ENCODE results near the gene TSPAN13.

The TSPAN13 gene

GRCh38 chr7:16711730-16712129 lies 41.8 kb upstream of the TSPAN13 start:
- Histone ChIP-seq H3K18ac (ENCODE audit: low read length) (no peak overlapping the region), H3K79me2 (ENCODE audit: control insufficient read depth, insufficient read depth, low read length, poor library complexity) (no peaks in the 10 kb centered on the region), H3K79me1 (ENCODE audit: low read length) (peaks cover 2% of the 10 kb centered on the region), H2BK120ac (ENCODE audit: insufficient read depth, low read length, poor library complexity) (no peak overlapping the region), H4K91ac (ENCODE audit: low read depth, low read length) (no peak overlapping the region), H3K27ac (ENCODE audit: low read depth, low read length) (no peak overlapping the region), H2AK5ac (ENCODE audit: low read length) (no peak overlapping the region), H3K14ac (ENCODE audit: low read length) (no peak overlapping the region), H3K9ac (ENCODE audit: low read length) (no peak overlapping the region), H3K4ac (ENCODE audit: low read depth, low read length) (no peak overlapping the region), H3K4me1 (ENCODE audit: control insufficient read depth in 1 of 2, insufficient read depth in 2 of 2, low read length in 2 of 2) (no peaks in the 10 kb centered on the region), H2BK12ac (ENCODE audit: low read length) (no peak overlapping the region), H3K4me2 (ENCODE audit: low read length) (no peak overlapping the region), H3K27me3 (ENCODE audit: insufficient read depth, low read length) (no peaks in the 10 kb centered on the region), H2AFZ (ENCODE audit: insufficient read depth, low read length, poor library complexity) (no peak overlapping the region), H3K9me3 (ENCODE audit: insufficient read depth, low read depth, low read length) (no peaks in the 10 kb centered on the region), H3K23ac (ENCODE audit: low read length) (no peak overlapping the region), H3K36me3 (ENCODE audit: control insufficient read depth in 1 of 2, insufficient read depth in 2 of 2, low read length in 2 of 2) (peaks cover 2 to 3% of the 10 kb centered on the region in 2 experiments), H4K8ac (ENCODE audit: low read depth, low read length) (no peak overlapping the region), H2BK5ac (ENCODE audit: low read depth, low read length, poor library complexity) (no peak overlapping the region), H3K4me3 (ENCODE audit: low read depth, low read length) (no peak overlapping the region), H4K12ac (ENCODE audit: low read depth, low read length) (no peak overlapping the region)
- no CpG with 5 or more reads among the region's 4 CpGs for WGBS (ENCODE audit: extremely low coverage, insufficient coverage, insufficient read length)
- no peak for DNase-seq

- Histone ChIP-seq H3K14ac (ENCODE audit: low read length) (no peak overlapping the region), H3K79me1 (ENCODE audit: low read length) (peaks cover 2% of the 10 kb centered on the region), H4K12ac (ENCODE audit: low read depth, low read length) (no peak overlapping the region), H3K27ac (ENCODE audit: low read depth, low read length) (no peak overlapping the region), H2BK12ac (ENCODE audit: low read length) (no peak overlapping the region), H3K9me3 (ENCODE audit: insufficient read depth, low read depth, low read length) (no peaks in the 10 kb centered on the region), H2BK120ac (ENCODE audit: insufficient read depth, low read length, poor library complexity) (no peak overlapping the region), H3K36me3 (ENCODE audit: control insufficient read depth in 1 of 2, insufficient read depth in 2 of 2, low read length in 2 of 2) (peaks cover 0 to 2% of the 10 kb centered on the region in 2 experiments), H3K4me2 (ENCODE audit: low read length) (no peak overlapping the region), H3K4me1 (ENCODE audit: control insufficient read depth in 1 of 2, insufficient read depth in 2 of 2, low read length in 2 of 2) (no peaks in the 10 kb centered on the region), H3K9ac (ENCODE audit: low read length) (no peak overlapping the region), H3K27me3 (ENCODE audit: insufficient read depth, low read length) (no peaks in the 10 kb centered on the region), H3K18ac (ENCODE audit: low read length) (no peak overlapping the region), H4K91ac (ENCODE audit: low read depth, low read length) (no peak overlapping the region), H3K23ac (ENCODE audit: low read length) (no peak overlapping the region), H3K4me3 (ENCODE audit: low read depth, low read length) (no peak overlapping the region), H3K79me2 (ENCODE audit: control insufficient read depth, insufficient read depth, low read length, poor library complexity) (no peaks in the 10 kb centered on the region), H2BK5ac (ENCODE audit: low read depth, low read length, poor library complexity) (no peak overlapping the region), H4K8ac (ENCODE audit: low read depth, low read length) (no peak overlapping the region), H2AK5ac (ENCODE audit: low read length) (no peak overlapping the region), H2AFZ (ENCODE audit: insufficient read depth, low read length, poor library complexity) (no peak overlapping the region), H3K4ac (ENCODE audit: low read depth, low read length) (no peak overlapping the region)
- peak in 1 of 2 donors; percentile 27 for DNase-seq
- no CpG with 5 or more reads among the region's 4 CpGs for WGBS (ENCODE audit: extremely low coverage, insufficient coverage, insufficient read length)
These were observed 40.6 kb upstream of the TSPAN13 start for GRCh38 chr7:16712916-16713315.

GRCh38 chr7:16715928-16716327 lies 37.6 kb upstream of the TSPAN13 start:
- no peak overlapping the region for H4K8ac ChIP-seq (ENCODE audit: low read depth, low read length)
- peaks cover 0 to 3% of the 10 kb centered on the region in 2 experiments for H3K4me1 ChIP-seq (ENCODE audit: control insufficient read depth in 1 of 2, insufficient read depth in 2 of 2, low read length in 2 of 2)
- no peak overlapping the region for H2BK12ac ChIP-seq (ENCODE audit: low read length)
- no peaks in the 10 kb centered on the region for H3K9me3 ChIP-seq (ENCODE audit: insufficient read depth, low read depth, low read length)
- H3K4ac ChIP-seq (ENCODE audit: low read depth, low read length), result no peak overlapping the region
- no peak overlapping the region for H3K18ac ChIP-seq (ENCODE audit: low read length)
- no peak overlapping the region for H3K9ac ChIP-seq (ENCODE audit: low read length)
- H2BK120ac ChIP-seq (ENCODE audit: insufficient read depth, low read length, poor library complexity), result no peak overlapping the region
- no peak for DNase-seq
- no peak overlapping the region for H4K12ac ChIP-seq (ENCODE audit: low read depth, low read length)
- H3K79me2 ChIP-seq (ENCODE audit: control insufficient read depth, insufficient read depth, low read length, poor library complexity), result no peaks in the 10 kb centered on the region
- H3K79me1 ChIP-seq (ENCODE audit: low read length), result peaks cover 2% of the 10 kb centered on the region
- no peak overlapping the region for H3K27ac ChIP-seq (ENCODE audit: low read depth, low read length)
- H2AK5ac ChIP-seq (ENCODE audit: low read length), result no peak overlapping the region
- no peak overlapping the region for H2BK5ac ChIP-seq (ENCODE audit: low read depth, low read length, poor library complexity)
- no peak overlapping the region for H3K14ac ChIP-seq (ENCODE audit: low read length)
- H3K4me2 ChIP-seq (ENCODE audit: low read length), result no peak overlapping the region
- no peak overlapping the region for H4K91ac ChIP-seq (ENCODE audit: low read depth, low read length)
- no peak overlapping the region for H2AFZ ChIP-seq (ENCODE audit: insufficient read depth, low read length, poor library complexity)
- H3K36me3 ChIP-seq (ENCODE audit: control insufficient read depth in 1 of 2, insufficient read depth in 2 of 2, low read length in 2 of 2), result no peaks in the 10 kb centered on the region
- no peak overlapping the region for H3K4me3 ChIP-seq (ENCODE audit: low read depth, low read length)
- H3K27me3 ChIP-seq (ENCODE audit: insufficient read depth, low read length), result no peaks in the 10 kb centered on the region
- no peak overlapping the region for H3K23ac ChIP-seq (ENCODE audit: low read length)

GRCh38 chr7:16718111-16718656 lies 35.4 kb upstream of the TSPAN13 start:
- DNase-seq, result peak; percentile 19 to 95
- Histone ChIP-seq H3K4me2 (ENCODE audit: low read length) (no peak overlapping the region), H3K14ac (ENCODE audit: low read length) (no peak overlapping the region), H4K12ac (ENCODE audit: low read depth, low read length) (no peak overlapping the region), H3K9ac (ENCODE audit: low read length) (no peak overlapping the region), H3K18ac (ENCODE audit: low read length) (no peak overlapping the region), H3K23ac (ENCODE audit: low read length) (no peak overlapping the region), H3K9me3 (ENCODE audit: insufficient read depth, low read depth, low read length) (no peaks in the 10 kb centered on the region), H4K91ac (ENCODE audit: low read depth, low read length) (peak overlapping the region; percentile 66), H4K8ac (ENCODE audit: low read depth, low read length) (peak overlapping the region; percentile 35), H3K27me3 (ENCODE audit: insufficient read depth, low read length) (no peaks in the 10 kb centered on the region), H2AFZ (ENCODE audit: insufficient read depth, low read length, poor library complexity) (no peak overlapping the region), H3K4me3 (ENCODE audit: low read depth, low read length) (no peak overlapping the region), H2AK5ac (ENCODE audit: low read length) (no peak overlapping the region), H3K79me2 (ENCODE audit: control insufficient read depth, insufficient read depth, low read length, poor library complexity) (no peaks in the 10 kb centered on the region), H3K4me1 (ENCODE audit: control insufficient read depth in 1 of 2, insufficient read depth in 2 of 2, low read length in 2 of 2) (peaks cover 0 to 3% of the 10 kb centered on the region in 2 experiments), H2BK12ac (ENCODE audit: low read length) (peak overlapping the region; percentile 9), H2BK120ac (ENCODE audit: insufficient read depth, low read length, poor library complexity) (no peak overlapping the region), H3K36me3 (ENCODE audit: control insufficient read depth in 1 of 2, insufficient read depth in 2 of 2, low read length in 2 of 2) (no peaks in the 10 kb centered on the region), H3K27ac (ENCODE audit: low read depth, low read length) (no peak overlapping the region), H2BK5ac (ENCODE audit: low read depth, low read length, poor library complexity) (no peak overlapping the region), H3K79me1 (ENCODE audit: low read length) (peaks cover 2% of the 10 kb centered on the region), H3K4ac (ENCODE audit: low read depth, low read length) (no peak overlapping the region)
- no CpG with 5 or more reads among the region's 3 CpGs for WGBS (ENCODE audit: extremely low coverage, insufficient coverage, insufficient read length)

All from trophoblast cell (in vitro differentiated cells and primary cell).